ENCODE results near the gene RAB11FIP5. TPM values are rescaled to one million over a fixed set of nuclear protein-coding genes. Genes with fewer than 3 reads are reported as not detected.

RAB11FIP5 gene
- total RNA-seq, 1 donor from 2014 or later, result 54.7 TPM

GRCh38 chr2:73063909-73064875 lies 48.6 kb downstream of the RAB11FIP5 start:
- no peak for TF ChIP-seq CTCF (IDR thresholded peaks at IDR 0.05)
- Mint-ChIP-seq H3K36me3 (ENCODE audit: low read depth) (peaks cover 3% of the 10 kb centered on the region), H3K4me3 (ENCODE audit: unreplicated experiment) (peak overlapping the region; percentile 45), H3K4me1 (ENCODE audit: low read depth) (peaks cover 43% of the 10 kb centered on the region), H3K27me3 (ENCODE audit: low read depth) (no peaks in the 10 kb centered on the region), H3K9me3 (ENCODE audit: low read depth) (no peaks in the 10 kb centered on the region), H3K27ac (ENCODE audit: unreplicated experiment) (peak overlapping the region; percentile 92)
- DNase-seq (ENCODE audit: low spot score), result peak; percentile 37

GRCh38 chr2:73063472-73063871 lies 49.3 kb downstream of the RAB11FIP5 start:
- H3K27me3 Mint-ChIP-seq (ENCODE audit: low read depth), result no peaks in the 10 kb centered on the region
- peak overlapping the region; percentile 45 for H3K4me3 Mint-ChIP-seq (ENCODE audit: unreplicated experiment)
- no peak for DNase-seq (ENCODE audit: low spot score)
- H3K27ac Mint-ChIP-seq (ENCODE audit: unreplicated experiment), result peak overlapping the region; percentile 92
- TF ChIP-seq CTCF (IDR thresholded peaks at IDR 0.05), result no peak
- H3K4me1 Mint-ChIP-seq (ENCODE audit: low read depth), result peaks cover 36% of the 10 kb centered on the region
- H3K9me3 Mint-ChIP-seq (ENCODE audit: low read depth), result no peaks in the 10 kb centered on the region
- peaks cover 1% of the 10 kb centered on the region for H3K36me3 Mint-ChIP-seq (ENCODE audit: low read depth)

- H3K4me1 Mint-ChIP-seq (ENCODE audit: low read depth), result peaks cover 21% of the 10 kb centered on the region
- no peak overlapping the region for H3K4me3 Mint-ChIP-seq (ENCODE audit: unreplicated experiment)
- no peaks in the 10 kb centered on the region for H3K27me3 Mint-ChIP-seq (ENCODE audit: low read depth)
- H3K9me3 Mint-ChIP-seq (ENCODE audit: low read depth), result peaks cover 12% of the 10 kb centered on the region
- no peak for DNase-seq (ENCODE audit: low spot score)
- TF ChIP-seq CTCF (IDR thresholded peaks at IDR 0.05), result no peak
- H3K36me3 Mint-ChIP-seq (ENCODE audit: low read depth), result peaks cover 20% of the 10 kb centered on the region
- no peak overlapping the region for H3K27ac Mint-ChIP-seq (ENCODE audit: unreplicated experiment)
These were observed 53.6 kb downstream of the RAB11FIP5 start for GRCh38 chr2:73059106-73059505.

- no peak overlapping the region for H3K27ac Mint-ChIP-seq (ENCODE audit: unreplicated experiment)
- peaks cover 25% of the 10 kb centered on the region for H3K36me3 Mint-ChIP-seq (ENCODE audit: low read depth)
- H3K9me3 Mint-ChIP-seq (ENCODE audit: low read depth), result peaks cover 12% of the 10 kb centered on the region
- no peaks in the 10 kb centered on the region for H3K27me3 Mint-ChIP-seq (ENCODE audit: low read depth)
- TF ChIP-seq CTCF (IDR thresholded peaks at IDR 0.05), result no peak
- DNase-seq (ENCODE audit: low spot score), result no peak
- H3K4me3 Mint-ChIP-seq (ENCODE audit: unreplicated experiment), result no peak overlapping the region
- peaks cover 3% of the 10 kb centered on the region for H3K4me1 Mint-ChIP-seq (ENCODE audit: low read depth)
These were observed 57.8 kb downstream of the RAB11FIP5 start for GRCh38 chr2:73054980-73055379.

GRCh38 chr2:73053316-73054114 lies 59.2 kb downstream of the RAB11FIP5 start:
- DNase-seq (ENCODE audit: low spot score), result no peak
- no peak for TF ChIP-seq CTCF (IDR thresholded peaks at IDR 0.05)
- peaks cover 25% of the 10 kb centered on the region for H3K36me3 Mint-ChIP-seq (ENCODE audit: low read depth)

More at GRCh38 chr2:73053316-73054114, 59.2 kb downstream of the RAB11FIP5 start:
- H3K4me1 Mint-ChIP-seq (ENCODE audit: low read depth), result peaks cover 3% of the 10 kb centered on the region
- H3K27ac Mint-ChIP-seq (ENCODE audit: unreplicated experiment), result no peak overlapping the region
- H3K4me3 Mint-ChIP-seq (ENCODE audit: unreplicated experiment), result no peak overlapping the region
- peaks cover 12% of the 10 kb centered on the region for H3K9me3 Mint-ChIP-seq (ENCODE audit: low read depth)
- no peaks in the 10 kb centered on the region for H3K27me3 Mint-ChIP-seq (ENCODE audit: low read depth)
